Tongue (tissue), 3 donors: ENCODE measurements around the gene DESI2. TPM values are rescaled to one million over a fixed set of nuclear protein-coding genes. Genes with fewer than 3 reads are reported as not detected.

ENCODE experiments used
- DNase-seq: peaks from one replicate; pipeline ENCODE4 v3.0.0-alpha.2; 2015
- small RNA-seq: library from RNA; depleted of rRNA; stranded (forward); fragments of <200 nt; gene quantifications from one replicate; pipeline ENCODE3, GENCODE V24; 2014; ENCODE audit warnings: low replicate concordance
- total RNA-seq: library from RNA; depleted of rRNA; stranded (reverse); fragments of >200 nt; gene quantifications from one replicate; pipeline ENCODE4 v1.2.3, GENCODE V29; 2014

The DESI2 gene
- total RNA-seq, 1 donor from 2014 or later = 75.1 TPM

DNA sequence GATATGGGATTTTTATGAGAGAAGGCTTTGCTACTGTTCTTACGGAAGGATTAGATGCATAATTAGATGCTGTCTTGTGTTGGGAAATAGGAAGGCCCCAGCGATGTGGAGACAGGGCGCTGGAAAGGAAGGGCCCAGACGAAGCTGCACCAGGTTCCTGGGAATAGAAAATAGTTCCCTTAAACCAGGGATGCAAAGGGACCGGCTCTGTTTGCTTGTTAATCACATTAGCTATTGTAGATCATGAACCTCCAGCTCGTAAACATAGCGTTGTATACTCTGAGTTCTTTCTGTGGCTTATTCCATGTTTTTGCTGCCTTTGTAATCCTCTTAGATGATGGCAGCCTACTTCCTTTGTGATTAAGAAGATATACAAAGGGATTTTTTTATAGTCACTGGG, 102.7 kb downstream of the DESI2 start:
- no peak for DNase-seq

DNA sequence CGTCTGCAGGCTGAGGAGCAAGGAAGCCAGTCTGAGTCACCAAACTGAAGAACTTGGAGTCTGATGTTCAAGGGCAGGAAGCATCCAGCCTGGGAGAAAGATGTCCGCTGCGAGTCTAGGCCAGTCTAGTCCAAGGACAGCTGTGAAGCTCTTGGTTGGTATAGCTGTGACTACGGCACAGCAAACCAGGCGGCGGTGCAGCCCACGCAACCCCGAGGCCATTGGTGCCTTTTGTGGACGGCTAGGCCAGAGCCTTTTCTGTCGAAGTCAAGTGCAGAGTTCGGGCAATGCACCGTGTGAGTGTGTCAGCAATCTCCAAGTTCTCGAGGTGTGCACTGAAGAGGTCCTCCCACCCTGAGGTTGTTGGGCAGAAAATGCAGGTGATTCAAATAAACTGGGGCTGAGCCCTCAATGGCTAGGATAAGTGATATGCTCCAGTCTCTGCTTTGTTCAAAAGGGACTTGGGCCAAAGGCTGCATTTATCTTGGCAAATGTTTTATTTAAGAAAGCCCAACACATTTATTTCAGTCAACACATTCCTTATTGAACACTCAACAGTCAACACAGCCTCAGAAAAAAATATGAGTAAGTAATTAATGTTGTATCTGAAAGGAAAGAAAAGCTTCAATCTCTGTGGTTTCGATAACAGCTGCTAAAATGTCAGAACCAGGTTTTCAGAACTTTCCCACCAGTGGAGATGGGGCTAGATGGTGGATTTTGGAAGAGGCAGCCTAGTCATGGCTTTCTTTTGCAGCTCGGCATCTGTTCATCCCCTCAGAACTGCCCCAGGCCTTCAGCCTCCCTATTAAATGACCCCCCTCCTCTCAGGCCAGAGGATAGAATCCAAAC, 104.4 kb downstream of the DESI2 start:
- no peak for DNase-seq

Small RNA genes within 50 kb of the gene (small RNA-seq; reads per million reads assigned to genes)
- not detected for gene AL451007.1

Other genes with a start within 250 kb of the DESI2 start
- gene ADSS2, start 201.2 kb upstream of the DESI2 start, total RNA-seq = 31.8 TPM
- gene CATSPERE, start 191.9 kb upstream of the DESI2 start, total RNA-seq = 3.4 TPM
- 34.6 TPM for gene COX20, start 182.5 kb downstream of the DESI2 start, total RNA-seq
- 540 TPM for gene HNRNPU, start 211.4 kb downstream of the DESI2 start, total RNA-seq